ENCODE data around the gene TMEM60.
A peak's percentile ranks its signal among the peaks of the same experiment; 100 is the strongest.
"Not testable (repeated sequence)": the region's sequence is repeated elsewhere in the genome, so short reads cannot be mapped to it uniquely, and the experiment has no call there.

Gene TMEM60

GRCh38 chr7:77811516-77812289 lies 13.5 kb upstream of the TMEM60 start:
- DNase-seq = no peak

- no peak for DNase-seq
Measured at GRCh38 chr7:77808517-77808916, 10.3 kb upstream of the TMEM60 start.

- DNase-seq = no peak
Measured at GRCh38 chr7:77806425-77806824, 8.2 kb upstream of the TMEM60 start.

- DNase-seq = no peak
Measured at GRCh38 chr7:77802557-77803405, 4.5 kb upstream of the TMEM60 start.

- DNase-seq = no peak
Measured at GRCh38 chr7:77800730-77801129, 2.5 kb upstream of the TMEM60 start.

- no peak for DNase-seq
Measured at GRCh38 chr7:77800158-77800557, 1.9 kb upstream of the TMEM60 start.

GRCh38 chr7:77799078-77799964 lies 1.1 kb upstream of the TMEM60 start:
- peak; percentile 69 for DNase-seq

- no peak for DNase-seq
Measured at GRCh38 chr7:77797734-77798393, 370 bp downstream of the TMEM60 start.

GRCh38 chr7:77796960-77797359 lies 1.3 kb downstream of the TMEM60 start:
- no peak for DNase-seq

- DNase-seq = no peak
Measured at GRCh38 chr7:77796109-77796508, 2.1 kb downstream of the TMEM60 start.

GRCh38 chr7:77794000-77794399 lies 4.2 kb downstream of the TMEM60 start:
- no peak for DNase-seq

GRCh38 chr7:77791956-77792355 lies 6.3 kb downstream of the TMEM60 start:
- DNase-seq = no peak

- DNase-seq = no peak
Measured at GRCh38 chr7:77791336-77791735, 6.9 kb downstream of the TMEM60 start.

- DNase-seq = no peak
Measured at GRCh38 chr7:77788327-77788902, 9.8 kb downstream of the TMEM60 start.

GRCh38 chr7:77786741-77787140 lies 11.5 kb downstream of the TMEM60 start:
- no peak for DNase-seq

- no peak for DNase-seq
Measured at GRCh38 chr7:77786018-77786417, 12.2 kb downstream of the TMEM60 start.

- not testable (repeated sequence) for DNase-seq
Measured at GRCh38 chr7:77784426-77784825, 13.8 kb downstream of the TMEM60 start.

- DNase-seq = no peak
Measured at GRCh38 chr7:77783545-77783944, 14.7 kb downstream of the TMEM60 start.

- DNase-seq = no peak
Measured at GRCh38 chr7:77783111-77783510, 15.1 kb downstream of the TMEM60 start.

- no peak for DNase-seq
Measured at GRCh38 chr7:77782383-77782782, 15.9 kb downstream of the TMEM60 start.

- no peak for DNase-seq
Measured at GRCh38 chr7:77778535-77778934, 19.7 kb downstream of the TMEM60 start.

- no peak for DNase-seq
Measured at GRCh38 chr7:77771901-77772300, 26.3 kb downstream of the TMEM60 start.

All from right hindlimb (tissue), 1 donor.